Type B pancreatic cell (in vitro differentiated cells): ENCODE results near the gene JPH4. TPM values are rescaled to one million over a fixed set of nuclear protein-coding genes. Genes with fewer than 3 reads are reported as not detected.
"Not testable (repeated sequence)": the region's sequence is repeated elsewhere in the genome, so short reads cannot be mapped to it uniquely, and the experiment has no call there.

ENCODE experiments used
- DNase-seq: peaks from one replicate; pipeline ENCODE4 v3.0.0; 2021; ENCODE audit warnings: mixed read lengths; ENCODE audit not compliant: unreplicated experiment; ENCODE audit errors: extremely low spot score
- H3K27ac Mint-ChIP-seq: 2 replicates; pipeline ENCODE4 v1.8.0; 2021; ENCODE audit warnings: mild to moderate bottlenecking, mixed read lengths
- H3K27me3 Mint-ChIP-seq: 2 replicates; pipeline ENCODE4 v1.8.0; 2021; ENCODE audit warnings: mixed read lengths
- H3K36me3 Mint-ChIP-seq: 2 replicates; pipeline ENCODE4 v1.8.0; 2021; ENCODE audit warnings: mixed read lengths
- H3K4me1 Mint-ChIP-seq: one replicate; pipeline ENCODE4 v1.8.0; 2021; ENCODE audit warnings: mixed read lengths; ENCODE audit not compliant: unreplicated experiment
- H3K4me3 Mint-ChIP-seq: 2 replicates; pipeline ENCODE4 v1.8.0; 2021; ENCODE audit warnings: mild to moderate bottlenecking, mixed read lengths
- H3K9me3 Mint-ChIP-seq: 2 replicates; pipeline ENCODE4 v1.8.0; 2021; ENCODE audit warnings: mixed read lengths
- total RNA-seq: library from RNA; stranded (reverse); gene quantifications from 2 replicates; pipeline ENCODE4 v1.2.1, GENCODE V29; 2021; ENCODE audit warnings: low replicate concordance
- TF ChIP-seq, protein P1 (sequence below): fragments of 200-600 bp; sonication (generic); conservative IDR thresholded peaks from 2 replicates; pipeline ENCODE4 v1.5.0; 2021; ENCODE audit warnings: antibody characterized with exemption, mild to moderate bottlenecking

The JPH4 gene
- total RNA-seq, 1 donor from 2014 or later, result 8.3 TPM

DNA sequence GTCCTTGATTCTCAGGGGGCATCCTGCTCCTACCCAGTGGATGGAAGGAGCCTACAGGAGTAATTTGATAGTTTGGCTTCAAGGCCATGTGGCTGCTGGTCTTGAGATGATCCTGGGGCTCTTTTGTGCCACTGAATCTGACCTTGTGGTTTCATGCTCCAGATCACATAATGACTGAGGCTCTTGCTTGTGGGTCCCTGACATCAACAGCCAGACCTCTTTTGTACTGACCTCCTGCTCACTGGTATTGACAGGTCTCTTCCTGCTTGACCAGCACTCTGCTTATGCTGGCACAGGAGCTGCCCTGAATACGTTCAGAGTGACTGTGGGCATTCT, 23.2 kb upstream of the JPH4 start:
- Mint-ChIP-seq H3K9me3 (no peaks in the 10 kb centered on the region), H3K27me3 (peaks cover 13% of the 10 kb centered on the region), H3K27ac (no peak overlapping the region), H3K4me3 (no peak overlapping the region), H3K4me1 (no peaks in the 10 kb centered on the region), H3K36me3 (no peaks in the 10 kb centered on the region)
- TF ChIP-seq, protein P1, sequence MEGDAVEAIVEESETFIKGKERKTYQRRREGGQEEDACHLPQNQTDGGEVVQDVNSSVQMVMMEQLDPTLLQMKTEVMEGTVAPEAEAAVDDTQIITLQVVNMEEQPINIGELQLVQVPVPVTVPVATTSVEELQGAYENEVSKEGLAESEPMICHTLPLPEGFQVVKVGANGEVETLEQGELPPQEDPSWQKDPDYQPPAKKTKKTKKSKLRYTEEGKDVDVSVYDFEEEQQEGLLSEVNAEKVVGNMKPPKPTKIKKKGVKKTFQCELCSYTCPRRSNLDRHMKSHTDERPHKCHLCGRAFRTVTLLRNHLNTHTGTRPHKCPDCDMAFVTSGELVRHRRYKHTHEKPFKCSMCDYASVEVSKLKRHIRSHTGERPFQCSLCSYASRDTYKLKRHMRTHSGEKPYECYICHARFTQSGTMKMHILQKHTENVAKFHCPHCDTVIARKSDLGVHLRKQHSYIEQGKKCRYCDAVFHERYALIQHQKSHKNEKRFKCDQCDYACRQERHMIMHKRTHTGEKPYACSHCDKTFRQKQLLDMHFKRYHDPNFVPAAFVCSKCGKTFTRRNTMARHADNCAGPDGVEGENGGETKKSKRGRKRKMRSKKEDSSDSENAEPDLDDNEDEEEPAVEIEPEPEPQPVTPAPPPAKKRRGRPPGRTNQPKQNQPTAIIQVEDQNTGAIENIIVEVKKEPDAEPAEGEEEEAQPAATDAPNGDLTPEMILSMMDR, result no peak
- no peak for DNase-seq

- no peak overlapping the region for H3K4me3 Mint-ChIP-seq
- no peaks in the 10 kb centered on the region for H3K9me3 Mint-ChIP-seq
- H3K4me1 Mint-ChIP-seq, result no peaks in the 10 kb centered on the region
- H3K27ac Mint-ChIP-seq, result no peak overlapping the region
- H3K27me3 Mint-ChIP-seq, result peaks cover 9% of the 10 kb centered on the region
- TF ChIP-seq, protein P1, result no peak
- H3K36me3 Mint-ChIP-seq, result no peaks in the 10 kb centered on the region
- DNase-seq, result no peak
Measured at GRCh38 chr14:23601424-23601823, 22.8 kb upstream of the JPH4 start.

GRCh38 chr14:23600806-23601205, 22.2 kb upstream of the JPH4 start:
- Mint-ChIP-seq H3K36me3 (no peaks in the 10 kb centered on the region), H3K27me3 (peaks cover 6% of the 10 kb centered on the region), H3K4me3 (no peak overlapping the region), H3K4me1 (no peaks in the 10 kb centered on the region), H3K27ac (no peak overlapping the region), H3K9me3 (no peaks in the 10 kb centered on the region)
- TF ChIP-seq, protein P1, result no peak
- DNase-seq, result no peak

GRCh38 chr14:23600322-23600707, 21.7 kb upstream of the JPH4 start:
- no peak overlapping the region for H3K27ac Mint-ChIP-seq
- H3K9me3 Mint-ChIP-seq, result no peaks in the 10 kb centered on the region
- no peak overlapping the region for H3K4me3 Mint-ChIP-seq
- no peak for DNase-seq
- no peaks in the 10 kb centered on the region for H3K4me1 Mint-ChIP-seq
- H3K36me3 Mint-ChIP-seq, result no peaks in the 10 kb centered on the region
- H3K27me3 Mint-ChIP-seq, result peaks cover 4% of the 10 kb centered on the region
- TF ChIP-seq, protein P1, result no peak

- H3K4me3 Mint-ChIP-seq, result not testable (repeated sequence)
- H3K27me3 Mint-ChIP-seq, result peaks cover 14% of the 10 kb centered on the region
Measured at GRCh38 chr14:23594191-23594590, 15.6 kb upstream of the JPH4 start.

DNA sequence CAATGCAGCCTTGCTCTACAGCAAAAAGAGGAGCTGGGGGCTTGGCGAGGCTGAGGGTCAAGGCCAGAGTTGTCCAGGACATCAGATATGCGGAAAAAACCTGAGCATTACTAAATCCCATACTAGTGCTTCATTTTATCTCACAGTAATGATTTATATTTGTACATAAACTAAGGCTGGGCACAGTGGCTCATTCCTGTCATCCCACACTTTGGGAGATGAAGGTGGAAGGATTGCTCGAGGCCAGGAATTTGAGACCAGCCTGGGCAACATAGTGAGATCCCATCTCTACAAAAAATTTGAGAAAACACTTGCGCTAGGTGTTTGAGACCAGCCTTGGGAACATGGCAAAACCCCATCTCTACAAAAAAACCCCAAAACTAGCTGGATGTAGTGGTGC, 11.6 kb upstream of the JPH4 start:
- TF ChIP-seq, protein P1, result no peak
- peaks cover 3% of the 10 kb centered on the region for H3K36me3 Mint-ChIP-seq
- H3K27me3 Mint-ChIP-seq, result peaks cover 31% of the 10 kb centered on the region
- peaks cover 6% of the 10 kb centered on the region for H3K4me1 Mint-ChIP-seq
- no peaks in the 10 kb centered on the region for H3K9me3 Mint-ChIP-seq
- no peak for DNase-seq
- H3K27ac Mint-ChIP-seq, result no peak overlapping the region
- no peak overlapping the region for H3K4me3 Mint-ChIP-seq

More at GRCh38 chr14:23594191-23594590, 15.6 kb upstream of the JPH4 start:
- not testable (repeated sequence) for H3K27ac Mint-ChIP-seq, H3K4me1 Mint-ChIP-seq, H3K36me3 Mint-ChIP-seq, H3K9me3 Mint-ChIP-seq, DNase-seq
